ENCODE data around the gene KCNJ11. TPM values are rescaled to one million over a fixed set of nuclear protein-coding genes. Genes with fewer than 3 reads are reported as not detected.

The KCNJ11 gene
- total RNA-seq, 1 experiment from 2014 or later: 2.9 TPM

GRCh38 chr11:17401316-17401715 is 12.9 kb upstream of the KCNJ11 start:
- Mint-ChIP-seq H3K4me3 (ENCODE audit: low read depth, unreplicated experiment) (no peak overlapping the region), H3K27ac (ENCODE audit: unreplicated experiment) (no peak overlapping the region), H3K4me1 (ENCODE audit: low read depth, unreplicated experiment) (peaks cover 25% of the 10 kb centered on the region), H3K9me3 (ENCODE audit: low read depth, unreplicated experiment) (peaks cover 3% of the 10 kb centered on the region), H3K36me3 (ENCODE audit: insufficient read depth, unreplicated experiment) (no peaks in the 10 kb centered on the region), H3K27me3 (ENCODE audit: unreplicated experiment) (peaks cover 7% of the 10 kb centered on the region)
- CTCF ChIA-PET: no interaction called here
- DNase-seq: no peak
- TF ChIP-seq CTCF (IDR thresholded peaks at IDR 0.05; ENCODE audit: unreplicated experiment): no peak
- BruUV-seq (replicated peaks): no TSS peak
- intact Hi-C loops (cut with micrococcal nuclease; ENCODE audit: unreplicated experiment): no loop called here

- H3K27ac Mint-ChIP-seq (ENCODE audit: unreplicated experiment): no peak overlapping the region
- peaks cover 17% of the 10 kb centered on the region for H3K4me1 Mint-ChIP-seq (ENCODE audit: low read depth, unreplicated experiment)
- no peak overlapping the region for H3K4me3 Mint-ChIP-seq (ENCODE audit: low read depth, unreplicated experiment)
- peaks cover 3% of the 10 kb centered on the region for H3K9me3 Mint-ChIP-seq (ENCODE audit: low read depth, unreplicated experiment)
- BruUV-seq (replicated peaks): no TSS peak
- intact Hi-C loops (cut with micrococcal nuclease; ENCODE audit: unreplicated experiment): no loop called here
- H3K36me3 Mint-ChIP-seq (ENCODE audit: insufficient read depth, unreplicated experiment): no peaks in the 10 kb centered on the region
- no peak for TF ChIP-seq CTCF (IDR thresholded peaks at IDR 0.05; ENCODE audit: unreplicated experiment)
- peaks cover 14% of the 10 kb centered on the region for H3K27me3 Mint-ChIP-seq (ENCODE audit: unreplicated experiment)
- DNase-seq: no peak
- CTCF ChIA-PET: interaction anchor here (0.6 kb wide), 1 partner anchor 591 kb away, joined by 6 read pairs; no protein-coding TSS in a partner anchor
Measured at GRCh38 chr11:17400048-17400775, 11.8 kb upstream of the KCNJ11 start.

- H3K4me3 Mint-ChIP-seq (ENCODE audit: low read depth, unreplicated experiment): no peak overlapping the region
- intact Hi-C loops (cut with micrococcal nuclease; ENCODE audit: unreplicated experiment): no loop called here
- peaks cover 3% of the 10 kb centered on the region for H3K9me3 Mint-ChIP-seq (ENCODE audit: low read depth, unreplicated experiment)
- no peak overlapping the region for H3K27ac Mint-ChIP-seq (ENCODE audit: unreplicated experiment)
- TF ChIP-seq CTCF (IDR thresholded peaks at IDR 0.05; ENCODE audit: unreplicated experiment): no peak
- H3K36me3 Mint-ChIP-seq (ENCODE audit: insufficient read depth, unreplicated experiment): no peaks in the 10 kb centered on the region
- DNase-seq: no peak
- CTCF ChIA-PET: no interaction called here
- BruUV-seq (replicated peaks): no TSS peak
- peaks cover 17% of the 10 kb centered on the region for H3K4me1 Mint-ChIP-seq (ENCODE audit: low read depth, unreplicated experiment)
- H3K27me3 Mint-ChIP-seq (ENCODE audit: unreplicated experiment): peaks cover 14% of the 10 kb centered on the region
Measured at GRCh38 chr11:17399236-17399635, 10.8 kb upstream of the KCNJ11 start.

- Mint-ChIP-seq H3K36me3 (ENCODE audit: insufficient read depth, unreplicated experiment) (no peaks in the 10 kb centered on the region), H3K4me1 (ENCODE audit: low read depth, unreplicated experiment) (peaks cover 17% of the 10 kb centered on the region), H3K27me3 (ENCODE audit: unreplicated experiment) (peaks cover 14% of the 10 kb centered on the region), H3K27ac (ENCODE audit: unreplicated experiment) (no peak overlapping the region), H3K4me3 (ENCODE audit: low read depth, unreplicated experiment) (no peak overlapping the region), H3K9me3 (ENCODE audit: low read depth, unreplicated experiment) (peaks cover 3% of the 10 kb centered on the region)
- CTCF ChIA-PET: interaction anchor here (0.6 kb wide), 1 partner anchor 76 kb away, joined by 3 read pairs; no protein-coding TSS in a partner anchor
- intact Hi-C loops (cut with micrococcal nuclease; ENCODE audit: unreplicated experiment): no loop called here
- no peak for DNase-seq
- BruUV-seq (replicated peaks): no TSS peak
- TF ChIP-seq CTCF (IDR thresholded peaks at IDR 0.05; ENCODE audit: unreplicated experiment): no peak
Measured at GRCh38 chr11:17397311-17398002, 9.0 kb upstream of the KCNJ11 start.

Measured in Calu3 (cell line).